Endothelial cell of umbilical vein (primary cell): Measurements from ENCODE around the gene HEMGN. TPM values are rescaled to one million over a fixed set of nuclear protein-coding genes. Genes with fewer than 3 reads are reported as not detected.

Experiments used
- BruUV-seq: library from RNA; stranded (reverse); fragments of 400-500 nt; replicated peaks from 2 replicates; lab custom pipeline; 2021; lab: Mats Ljungman, UMichigan
- CTCF ChIA-PET: fragments of 300-600, 350-600 bp; sonication (Branson Sonifier 250); formaldehyde crosslinking; loops from one replicate; lab custom pipeline; 2021; ENCODE audit warnings: antibody characterized with exemption, inconsistent platforms; lab: Charles Lee
- POLR2A ChIA-PET: fragments of 300-600, 350-600 bp; sonication (Branson Sonifier 250); formaldehyde crosslinking; loops from one replicate; lab custom pipeline; 2021; ENCODE audit warnings: antibody characterized with exemption, inconsistent platforms; lab: Charles Lee
- DNase-seq: peaks from one replicate; pipeline ENCODE4 v3.0.0-alpha.2; 2011; ENCODE audit warnings: low read depth, low spot score
- FAIRE-seq: peaks from 2 replicates; lab custom pipeline; 2011; peaks lifted over from hg19 to GRCh38; lab: Jason Lieb, UNC
- H2AFZ ChIP-seq: 2 replicates; pipeline ENCODE4 v1.6.0; 2012; ENCODE audit warnings: low read depth, low read length, control low read depth, inconsistent platforms
- H3K27ac ChIP-seq: 2 replicates; pipeline ENCODE4 v1.5.1; 2011; ENCODE audit warnings: low read depth, mild to moderate bottlenecking, control low read depth, low read length, moderate library complexity; ENCODE audit not compliant: insufficient read depth
- H3K27me3 ChIP-seq, 2 experiments: 2 replicates each; pipeline versions ENCODE4 v1.6.0 to v1.6.1; 2011; ENCODE audit warnings: low read length in 2 of 2, mixed read lengths in 1 of 2; ENCODE audit not compliant: control insufficient read depth in 2 of 2, insufficient read depth in 2 of 2
- H3K36me3 ChIP-seq, 2 experiments: 2 replicates in 1 of 2; 3 replicates in 1 of 2; pipeline ENCODE4 v1.5.1; 2011; ENCODE audit warnings: low read length in 2 of 2, mild to moderate bottlenecking in 1 of 2, moderate library complexity in 1 of 2; ENCODE audit not compliant: control insufficient read depth in 2 of 2, insufficient read depth in 2 of 2; ENCODE audit errors: extremely low read depth in 1 of 2
- H3K4me1 ChIP-seq: 3 replicates; pipeline ENCODE4 v1.5.1; 2011; ENCODE audit warnings: mild to moderate bottlenecking, low read length; ENCODE audit not compliant: control insufficient read depth, insufficient read depth; ENCODE audit errors: extremely low read depth
- H3K4me2 ChIP-seq: 2 replicates; pipeline ENCODE4 v1.6.1; 2011; ENCODE audit warnings: low read length, control low read depth, mixed read lengths; ENCODE audit not compliant: insufficient read depth
- H3K4me3 ChIP-seq, 3 experiments: fragments of 200-600 bp in 1 of 3; sonication (generic), shearing (Covaris generic) in 1 of 3; replicated peaks in 1 of 3; 2 replicates each; pipeline ENCODE4 v1.5.1; 2011 to 2016; ENCODE audit warnings: control low read depth in 3 of 3, low read length in 3 of 3, mild to moderate bottlenecking in 2 of 3, inconsistent platforms in 1 of 3, low read depth in 1 of 3, moderate library complexity in 1 of 3; ENCODE audit not compliant: insufficient read depth in 1 of 3
- H3K79me2 ChIP-seq: 2 replicates; pipeline ENCODE4 v1.6.0; 2012; ENCODE audit warnings: low read length, inconsistent platforms; ENCODE audit not compliant: control insufficient read depth, insufficient read depth
- H3K9ac ChIP-seq: replicated peaks from 2 replicates; pipeline ENCODE3; 2011; ENCODE audit warnings: low read length, control low read depth; ENCODE audit not compliant: insufficient read depth; ENCODE audit errors: extremely low read depth
- H3K9me1 ChIP-seq: replicated peaks from 3 replicates; pipeline ENCODE4 v1.6.0; 2011; ENCODE audit warnings: mild to moderate bottlenecking, low read length; ENCODE audit not compliant: control insufficient read depth, insufficient read depth; ENCODE audit errors: extremely low read depth
- H3K9me3 ChIP-seq: replicated peaks from 2 replicates; pipeline ENCODE4 v1.5.1; 2012; ENCODE audit warnings: low read length, inconsistent platforms; ENCODE audit not compliant: control insufficient read depth, insufficient read depth
- H4K20me1 ChIP-seq: replicated peaks from 2 replicates; pipeline ENCODE3; 2011; ENCODE audit warnings: mild to moderate bottlenecking, low read length; ENCODE audit not compliant: control insufficient read depth, insufficient read depth; ENCODE audit errors: extremely low read depth
- EZH2 ChIP-seq: IDR thresholded peaks from 2 replicates; pipeline ENCODE4 v1.6.1; 2012; ENCODE audit warnings: borderline replicate concordance, low read depth, mild to moderate bottlenecking, moderate library complexity, low read length, inconsistent platforms; ENCODE audit not compliant: severe bottlenecking
- FOS ChIP-seq: IDR thresholded peaks from 2 replicates; pipeline ENCODE4 v1.6.1; 2011; ENCODE audit warnings: mild to moderate bottlenecking, low read length, moderate library complexity, borderline replicate concordance; ENCODE audit not compliant: insufficient read depth
- GATA2 ChIP-seq: IDR thresholded peaks from 2 replicates; pipeline ENCODE4 v1.7.0; 2011; ENCODE audit warnings: low read depth, mild to moderate bottlenecking, moderate library complexity, mixed read lengths, low read length; ENCODE audit not compliant: insufficient read length, insufficient read depth
- JUN ChIP-seq: IDR thresholded peaks from 2 replicates; pipeline ENCODE4 v1.6.1; 2011; ENCODE audit warnings: borderline replicate concordance, low read depth; ENCODE audit not compliant: insufficient read length, insufficient read depth
- MAX ChIP-seq: IDR thresholded peaks from 2 replicates; pipeline ENCODE4 v1.6.1; 2011; ENCODE audit not compliant: insufficient read depth, insufficient read length
- MYC ChIP-seq: IDR thresholded peaks from one replicate; pipeline ENCODE4 v1.6.1; 2011; ENCODE audit warnings: mild to moderate bottlenecking, low read depth, low read length
- POLR2A ChIP-seq: IDR thresholded peaks from 2 replicates; pipeline ENCODE4 v1.6.1; 2012; ENCODE audit warnings: low read depth, mild to moderate bottlenecking, control low read depth, low read length
- POLR2AphosphoS5 ChIP-seq: IDR thresholded peaks from 2 replicates; pipeline ENCODE4 v1.6.1; 2012; ENCODE audit warnings: low read depth, mild to moderate bottlenecking, control low read depth, low read length, moderate library complexity; ENCODE audit not compliant: insufficient read depth
- dilution Hi-C: fragments of 300-500 bp; cut with MboI; formaldehyde crosslinking; loops from one replicate; pipeline ENCODE4 v1.15.0; 2019; ENCODE audit warnings: low sequenced_read_pairs; ENCODE audit not compliant: extremely low pct_ligation_motif_present
- intact Hi-C: fragments of 100-400 bp; cut with micrococcal nuclease; formaldehyde crosslinking; loops from one replicate; pipeline ENCODE4 v1.10.0; 2022
- polyA plus RNA-seq, 4 experiments: library from polyadenylated mRNA; depleted of rRNA in 3 of 4; stranded (reverse) in 3 of 4; unstranded in 1 of 4; fragments of >200 nt; gene quantifications; 2 replicates each; pipeline versions ENCODE4 v1.2.1 to v1.2.3, GENCODE V29; 2011 to 2012; ENCODE audit warnings: missing spikeins in 1 of 4
- total RNA-seq: library from RNA; stranded (reverse); gene quantifications from 2 replicates; pipeline ENCODE4 v1.2.3, GENCODE V29; 2021
- TF ChIP-seq, protein P1 (sequence below), 2 donors: IDR thresholded peaks; 1 replicate in 1 of 2; 2 replicates in 1 of 2; pipeline ENCODE4 v1.5.1; 2011; ENCODE audit warnings: low read length in 2 of 2, mild to moderate bottlenecking in 2 of 2, moderate library complexity in 2 of 2, control low read depth in 1 of 2, inconsistent platforms in 1 of 2, low read depth in 1 of 2; ENCODE audit not compliant: insufficient read depth in 1 of 2; ENCODE audit errors: extremely low read depth in 1 of 2

The HEMGN gene
- total and polyA plus RNA-seq, 2 donors (not counting 3 experiments of a cell fraction or from before 2014, with no cell fraction given) = not detected

- H3K9me1 ChIP-seq = no peaks in the 10 kb centered on the region
- H3K9ac ChIP-seq = no peak overlapping the region
- POLR2A ChIA-PET = no interaction called here
- no peak overlapping the region for H3K27ac ChIP-seq
- H3K27me3 ChIP-seq = peaks cover 13 to 24% of the 10 kb centered on the region in 2 experiments
- intact Hi-C loops = loop anchor here (5.0 kb wide), 1 partner anchor 33 kb away; the partner anchor contains the start of gene HEMGN
- BruUV-seq = no TSS peak
- CTCF ChIA-PET = interaction anchor here (1.0 kb wide), 1 partner anchor 8 kb away, joined by 4 read pairs; no protein-coding TSS in a partner anchor
- no peaks in the 10 kb centered on the region for H3K9me3 ChIP-seq
- H3K79me2 ChIP-seq = no peaks in the 10 kb centered on the region
- DNase-seq = no peak
- TF ChIP-seq POLR2A = no peak
- TF ChIP-seq JUN = no peak
- TF ChIP-seq, protein P1, sequence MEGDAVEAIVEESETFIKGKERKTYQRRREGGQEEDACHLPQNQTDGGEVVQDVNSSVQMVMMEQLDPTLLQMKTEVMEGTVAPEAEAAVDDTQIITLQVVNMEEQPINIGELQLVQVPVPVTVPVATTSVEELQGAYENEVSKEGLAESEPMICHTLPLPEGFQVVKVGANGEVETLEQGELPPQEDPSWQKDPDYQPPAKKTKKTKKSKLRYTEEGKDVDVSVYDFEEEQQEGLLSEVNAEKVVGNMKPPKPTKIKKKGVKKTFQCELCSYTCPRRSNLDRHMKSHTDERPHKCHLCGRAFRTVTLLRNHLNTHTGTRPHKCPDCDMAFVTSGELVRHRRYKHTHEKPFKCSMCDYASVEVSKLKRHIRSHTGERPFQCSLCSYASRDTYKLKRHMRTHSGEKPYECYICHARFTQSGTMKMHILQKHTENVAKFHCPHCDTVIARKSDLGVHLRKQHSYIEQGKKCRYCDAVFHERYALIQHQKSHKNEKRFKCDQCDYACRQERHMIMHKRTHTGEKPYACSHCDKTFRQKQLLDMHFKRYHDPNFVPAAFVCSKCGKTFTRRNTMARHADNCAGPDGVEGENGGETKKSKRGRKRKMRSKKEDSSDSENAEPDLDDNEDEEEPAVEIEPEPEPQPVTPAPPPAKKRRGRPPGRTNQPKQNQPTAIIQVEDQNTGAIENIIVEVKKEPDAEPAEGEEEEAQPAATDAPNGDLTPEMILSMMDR (IDR thresholded peaks at IDR 0.05; ENCODE audit: extremely low read depth in 1 of 2, insufficient read depth in 1 of 2, low read depth in 1 of 2, low read length in 2 of 2) = no peak
- TF ChIP-seq MAX = no peak
- TF ChIP-seq POLR2AphosphoS5 = no peak
- TF ChIP-seq MYC = no peak
- TF ChIP-seq GATA2 = no peak
- no peak for TF ChIP-seq EZH2
- TF ChIP-seq FOS = no peak
- no peaks in the 10 kb centered on the region for H4K20me1 ChIP-seq
- H3K4me2 ChIP-seq = no peak overlapping the region
- H2AFZ ChIP-seq = no peak overlapping the region
- FAIRE-seq = no peak
- H3K4me1 ChIP-seq = no peaks in the 10 kb centered on the region
- dilution Hi-C loops = no loop called here
- H3K4me3 ChIP-seq = no peak overlapping the region
- no peaks in the 10 kb centered on the region for H3K36me3 ChIP-seq
Observed at GRCh38 chr9:97970165-97970564, 32.2 kb upstream of the HEMGN start.
